Right ventricle myocardium inferior (tissue), 1 donor: ENCODE measurements around the gene CEP70. TPM values are rescaled to one million over a fixed set of nuclear protein-coding genes. Genes with fewer than 3 reads are reported as not detected.

Source experiments
- total RNA-seq: library from RNA; stranded (reverse); fragmentation: NEBNext Ultra II Directional; extraction: Animal tissue kit (Norgen Biotek cat#: 25700); gene quantifications from one replicate; pipeline ENCODE4 v1.2.1, GENCODE V29; 2021
- donor health status: DM: no; HTN: yes; CAD: no; lungs with severe emphysema.

CEP70 gene
- total RNA-seq, 1 donor from 2014 or later: 21.6 TPM

Other genes with a start within 250 kb of the CEP70 start
- 396 TPM for gene MRAS, start 245.7 kb downstream of the CEP70 start, total RNA-seq
- 1.4 TPM for gene ESYT3, start 159.6 kb downstream of the CEP70 start, total RNA-seq
- gene FAIM, start 14.5 kb upstream of the CEP70 start, total RNA-seq: 3.7 TPM
- 30.9 TPM for gene PIK3CB, start 240.7 kb upstream of the CEP70 start, total RNA-seq